ENCODE data around the gene ELOA.
"Not testable (repeated sequence)": the region's sequence is repeated elsewhere in the genome, so short reads cannot be mapped to it uniquely, and the experiment has no call there.

Gene ELOA

DNA sequence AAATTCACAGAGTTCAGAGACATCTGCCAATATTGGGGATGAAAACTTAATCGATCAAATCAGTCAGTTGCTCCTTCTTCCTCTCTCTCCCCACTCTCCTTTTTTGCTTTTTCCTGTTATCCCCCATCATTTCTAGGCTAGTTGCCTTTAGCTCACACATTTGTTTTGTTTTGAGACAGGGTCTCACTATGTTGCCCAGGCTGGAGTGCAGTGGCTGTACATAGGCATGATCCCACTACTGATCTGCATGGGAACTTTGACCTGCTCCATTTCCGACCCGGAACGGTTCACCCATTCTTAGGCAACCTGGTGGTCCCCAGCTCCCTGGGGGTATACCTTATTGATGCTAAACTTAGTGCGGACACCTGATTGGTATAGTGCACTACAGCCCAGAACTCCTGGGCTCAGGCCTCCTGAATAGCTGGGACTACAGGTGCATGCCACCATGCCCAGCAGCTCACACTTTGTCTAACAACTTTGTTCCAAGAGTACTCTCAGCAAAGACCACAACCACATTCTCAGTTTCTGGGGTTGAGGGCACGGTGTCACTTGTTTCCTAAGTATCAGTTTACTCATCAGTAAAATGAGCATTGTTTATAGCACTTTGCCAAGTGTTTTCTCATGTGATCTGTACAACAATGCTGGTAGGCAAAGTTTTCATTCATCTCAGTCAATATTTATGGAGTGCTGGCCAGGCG, 6.7 kb upstream of the ELOA start:
- no peak for DNase-seq

- no peak for DNase-seq
Measured at GRCh38 chr1:23741609-23742008, 1.7 kb upstream of the ELOA start.

DNA sequence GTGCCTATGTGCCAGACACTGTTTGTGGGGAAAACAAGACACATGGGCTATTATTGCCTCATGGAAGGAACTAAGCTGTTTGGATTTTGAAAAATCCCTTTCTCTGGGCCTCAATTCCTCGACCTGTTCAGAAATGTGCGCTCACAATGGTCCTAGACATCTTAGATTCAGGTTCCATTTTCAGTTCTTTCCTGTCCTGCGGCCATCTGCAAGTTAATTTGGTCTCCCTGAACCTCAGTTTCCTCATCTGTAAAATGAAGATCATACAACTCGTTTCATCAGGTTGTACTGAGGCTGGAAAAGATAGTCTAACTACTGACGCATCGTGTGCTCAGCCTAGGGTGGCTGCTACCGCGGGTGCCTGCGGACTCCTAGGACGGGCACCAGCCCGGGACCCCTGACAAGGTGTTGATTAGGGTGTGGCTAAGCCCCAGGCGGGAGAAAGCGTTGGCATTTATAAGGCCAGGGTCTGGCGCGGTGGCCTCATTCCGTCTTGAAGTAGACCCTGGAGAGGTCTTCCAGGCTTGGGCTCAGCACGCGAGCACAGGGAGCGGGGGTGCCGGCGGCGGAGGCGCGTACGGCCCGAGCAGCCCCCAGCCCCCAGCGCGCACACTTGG, 493 bp upstream of the ELOA start:
- no peak for DNase-seq

- DNase-seq, result peak; percentile 12
Measured at GRCh38 chr1:23745515-23745914, 2.2 kb downstream of the ELOA start.

DNA sequence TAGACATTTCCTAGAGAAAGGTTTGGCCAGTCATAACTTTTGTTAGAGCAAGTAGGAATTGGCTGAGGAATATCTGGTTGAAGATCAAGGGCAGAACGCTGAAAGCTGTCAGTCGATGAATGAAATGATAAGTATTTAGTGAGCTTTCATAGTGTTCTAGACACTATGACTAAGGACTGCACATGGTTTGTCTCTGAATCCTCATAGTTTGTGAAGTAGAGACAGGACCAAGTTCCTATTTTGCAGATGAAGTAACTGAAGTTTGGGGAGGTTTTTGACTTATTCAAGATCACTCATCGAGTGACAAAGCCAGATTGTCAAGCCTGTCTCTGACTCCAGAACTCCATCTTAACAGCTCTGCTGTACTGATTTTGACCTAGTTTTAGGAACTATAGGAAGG, 4.7 kb downstream of the ELOA start:
- no peak for DNase-seq

DNA sequence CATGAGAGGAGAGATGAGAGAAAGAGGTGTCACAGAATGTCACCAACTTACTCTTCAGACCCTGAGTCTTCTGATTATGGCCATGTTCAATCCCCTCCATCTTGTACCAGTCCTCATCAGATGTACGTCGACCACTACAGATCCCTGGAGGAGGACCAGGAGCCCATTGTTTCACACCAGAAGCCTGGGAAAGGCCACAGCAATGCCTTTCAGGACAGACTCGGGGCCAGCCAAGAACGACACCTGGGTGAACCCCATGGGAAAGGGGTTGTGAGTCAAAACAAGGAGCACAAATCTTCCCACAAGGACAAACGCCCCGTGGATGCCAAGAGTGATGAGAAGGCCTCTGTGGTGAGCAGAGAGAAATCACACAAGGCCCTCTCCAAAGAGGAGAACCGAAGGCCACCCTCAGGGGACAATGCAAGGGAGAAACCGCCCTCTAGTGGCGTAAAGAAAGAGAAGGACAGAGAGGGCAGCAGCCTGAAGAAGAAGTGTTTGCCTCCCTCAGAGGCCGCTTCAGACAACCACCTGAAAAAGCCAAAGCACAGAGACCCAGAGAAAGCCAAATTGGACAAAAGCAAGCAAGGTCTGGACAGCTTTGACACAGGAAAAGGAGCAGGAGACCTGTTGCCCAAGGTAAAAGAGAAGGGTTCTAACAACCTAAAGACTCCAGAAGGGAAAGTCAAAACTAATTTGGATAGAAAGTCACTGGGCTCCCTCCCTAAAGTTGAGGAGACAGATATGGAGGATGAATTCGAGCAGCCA, 8.0 kb downstream of the ELOA start:
- DNase-seq, result peak; percentile 20

- DNase-seq, result no peak
Measured at GRCh38 chr1:23751815-23752200, 8.5 kb downstream of the ELOA start.

DNA sequence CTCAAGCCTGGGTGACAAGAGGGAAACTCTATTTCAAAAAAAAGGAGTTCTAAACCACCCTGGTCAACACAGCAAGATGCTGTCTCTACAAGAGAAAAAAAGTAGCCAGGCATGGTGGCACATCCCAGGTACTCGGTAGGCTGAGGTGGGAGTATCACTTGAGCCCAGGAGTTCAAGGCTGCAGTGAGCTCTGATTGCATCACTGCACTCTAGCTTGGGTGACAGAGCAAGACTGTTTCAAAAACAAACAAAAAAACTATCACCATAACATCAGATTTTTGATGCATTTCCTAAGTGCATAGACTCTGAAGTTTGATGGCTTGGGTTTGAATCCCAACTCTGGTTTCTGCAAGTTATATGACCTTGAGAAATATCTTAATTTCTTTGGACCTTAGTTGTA, 9.6 kb downstream of the ELOA start:
- DNase-seq, result no peak

DNA sequence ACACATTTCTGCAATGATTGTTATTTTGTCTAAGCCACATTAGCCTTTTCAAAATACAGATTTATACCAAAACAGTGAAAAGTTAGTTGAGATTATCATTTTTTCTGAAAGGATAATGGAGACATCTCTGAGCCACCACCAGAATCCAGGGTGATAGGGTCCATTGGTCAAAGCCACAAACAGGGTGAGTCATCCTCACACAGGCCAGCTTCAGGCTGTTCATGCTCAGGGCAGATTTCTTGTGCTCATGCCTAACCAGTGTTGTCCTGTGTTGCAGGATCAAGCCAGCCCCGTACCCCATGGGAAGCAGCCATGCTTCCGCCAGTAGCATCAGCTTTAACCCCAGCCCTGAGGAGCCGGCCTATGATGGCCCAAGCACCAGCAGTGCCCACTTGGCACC, 13.4 kb downstream of the ELOA start:
- no peak for DNase-seq

- DNase-seq, result no peak
Measured at GRCh38 chr1:23757812-23758211, 14.5 kb downstream of the ELOA start.

- no peak for DNase-seq
Measured at GRCh38 chr1:23759277-23759676, 16.0 kb downstream of the ELOA start.

- no peak for DNase-seq
Measured at GRCh38 chr1:23763041-23763577, 19.8 kb downstream of the ELOA start.

- no peak for DNase-seq
Measured at GRCh38 chr1:23768733-23769132, 25.5 kb downstream of the ELOA start.

DNA sequence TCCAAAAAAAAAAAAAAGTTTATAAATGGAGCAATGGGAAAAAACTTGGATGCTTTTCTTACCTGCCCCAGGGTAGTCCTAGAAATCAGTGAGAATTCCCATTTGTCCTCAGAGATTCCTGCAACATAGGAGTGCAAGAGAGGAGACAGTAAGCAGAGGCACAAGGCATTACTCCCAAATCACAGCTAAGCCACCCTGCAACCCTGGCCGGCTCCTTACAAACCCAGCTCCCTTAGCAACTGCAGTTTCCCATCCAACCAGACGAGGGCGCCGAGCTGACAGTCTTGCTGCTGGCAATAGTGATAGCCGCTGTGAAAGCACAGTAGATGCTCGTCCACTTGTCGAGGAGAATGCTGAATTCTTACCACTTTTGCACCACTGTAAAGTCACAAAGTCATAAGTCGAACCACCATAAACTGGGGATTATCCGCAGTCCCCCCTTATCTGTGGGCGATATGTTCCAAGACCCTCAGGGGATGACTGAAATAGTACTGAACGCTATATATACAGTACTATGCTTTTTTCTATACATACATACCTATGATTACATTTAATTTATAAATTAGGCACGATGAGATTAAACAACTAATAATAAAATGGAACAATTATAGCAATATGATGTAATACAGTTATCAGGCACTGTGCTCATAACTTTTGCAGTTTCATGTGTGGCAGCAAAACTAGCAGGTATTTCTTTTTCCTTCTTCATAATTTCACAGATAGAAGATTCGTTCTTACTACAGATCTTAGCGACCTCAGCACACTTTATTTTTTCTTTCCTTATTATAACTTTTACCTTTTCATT, 29.0 kb downstream of the ELOA start:
- peak; percentile 69 for DNase-seq

- no peak for DNase-seq
Measured at GRCh38 chr1:23772854-23773242, 29.6 kb downstream of the ELOA start.

DNA sequence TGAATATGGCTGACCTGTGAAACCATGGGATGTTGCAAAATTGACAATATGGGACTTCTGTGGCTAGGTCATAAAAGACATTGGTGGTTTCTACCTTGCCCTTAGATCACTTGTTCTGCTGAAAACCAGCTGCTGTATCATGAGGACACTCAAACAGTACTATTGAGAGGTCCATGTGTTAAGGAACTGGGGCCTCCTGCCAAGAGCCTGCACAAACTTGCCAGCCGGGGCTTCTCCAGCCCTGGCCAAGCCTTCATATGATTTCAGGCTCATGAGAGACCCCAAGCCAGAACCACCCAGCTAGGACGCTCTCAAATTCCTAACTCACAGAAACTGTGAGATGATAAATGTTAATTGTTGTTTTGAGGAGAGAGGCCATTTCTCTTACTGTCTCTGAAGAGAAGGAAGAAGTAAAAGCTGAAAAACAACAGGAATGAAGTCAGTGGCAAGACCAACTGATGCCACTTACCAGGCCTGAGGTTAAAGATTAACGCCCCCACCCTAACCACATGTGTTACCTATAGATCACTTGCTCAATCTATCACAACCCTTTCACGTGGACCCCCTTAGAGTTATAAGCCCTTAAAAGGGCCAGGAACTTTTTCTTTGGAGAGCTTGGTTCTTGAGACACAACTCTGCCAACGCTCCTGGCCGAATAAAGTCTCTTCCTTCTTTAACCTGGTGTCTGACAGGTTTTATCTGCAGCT, 31.1 kb downstream of the ELOA start:
- DNase-seq, result no peak

GRCh38 chr1:23776217-23776616, 32.9 kb downstream of the ELOA start:
- no peak for DNase-seq

DNA sequence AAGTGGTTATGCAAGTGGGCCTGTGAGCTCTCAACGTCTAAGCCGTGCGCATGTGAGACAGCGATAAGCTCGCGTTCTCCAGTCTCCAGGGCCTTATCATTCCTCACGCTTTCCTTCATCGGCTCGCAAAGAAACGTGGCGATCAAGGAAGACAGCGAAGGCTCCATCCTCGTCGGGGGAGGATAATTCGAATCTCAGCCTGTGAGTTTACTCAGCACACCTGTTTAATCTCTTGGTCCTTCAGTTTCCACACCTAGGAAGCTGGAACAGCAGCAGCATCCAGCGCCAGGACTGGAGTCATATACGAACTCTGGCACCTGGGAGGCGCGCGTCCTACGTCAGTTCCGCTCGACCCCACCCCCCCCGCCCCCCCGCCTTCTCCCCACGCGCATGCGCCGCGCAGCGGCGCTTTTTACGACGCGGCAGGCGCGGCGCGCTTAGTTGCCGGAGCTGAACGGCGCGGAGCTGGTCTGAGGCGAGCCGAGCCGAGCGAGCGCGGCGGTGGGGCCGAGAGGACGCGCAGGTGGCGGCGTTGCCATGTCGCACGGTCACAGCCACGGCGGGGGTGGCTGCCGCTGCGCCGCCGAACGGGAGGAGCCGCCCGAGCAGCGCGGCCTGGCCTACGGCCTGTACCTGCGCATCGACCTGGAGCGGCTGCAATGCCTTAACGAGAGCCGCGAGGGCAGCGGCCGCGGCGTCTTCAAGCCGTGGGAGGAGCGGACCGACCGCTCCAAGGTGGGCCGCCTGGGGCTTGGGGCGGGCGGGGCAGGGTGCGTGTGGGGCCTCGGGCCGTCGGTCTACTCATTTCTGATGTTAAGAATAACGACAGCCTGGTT, 34.9 kb downstream of the ELOA start, which contains the start of gene PITHD1:
PITHD1 (plus strand) TSS at position 440 of the 836 bp plus-strand sequence; CDS start at position 538, 98 bp downstream.
- DNase-seq, result peak; percentile 83

- no peak for DNase-seq
Measured at GRCh38 chr1:23779826-23780371, 36.6 kb downstream of the ELOA start.

DNA sequence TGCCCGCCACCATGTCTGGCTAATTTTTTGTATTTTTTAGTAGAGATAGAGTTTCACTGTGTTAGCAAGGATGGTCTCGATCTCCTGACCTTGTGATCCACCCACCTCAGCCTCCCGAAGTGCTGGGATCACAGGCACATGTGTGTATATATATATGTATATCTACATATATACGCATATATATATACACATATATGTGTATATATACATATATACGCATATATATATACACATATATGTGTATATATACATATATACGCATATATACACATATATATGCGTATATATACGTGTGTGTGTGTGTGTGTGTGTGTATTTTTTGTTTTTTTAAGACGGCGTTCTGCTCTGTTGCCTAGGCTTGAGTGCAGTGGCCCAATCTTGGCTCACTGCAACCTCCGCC, 39.9 kb downstream of the ELOA start:
- DNase-seq, result not testable (repeated sequence)

- no peak for DNase-seq
Measured at GRCh38 chr1:23784846-23785245, 41.6 kb downstream of the ELOA start.
